Hepatocyte (in vitro differentiated cells): ENCODE data around the gene BMP7. TPM values are rescaled to one million over a fixed set of nuclear protein-coding genes. Genes with fewer than 3 reads are reported as not detected.

Experiments
- DNase-seq: peaks from one replicate; pipeline ENCODE4 v3.0.0-alpha.2; 2016; ENCODE audit warnings: low spot score
- H2AFZ ChIP-seq: fragments of 200-600 bp; sonication (generic); 2 replicates; pipeline ENCODE4 v1.6.0; 2016; ENCODE audit warnings: antibody characterized with exemption, mild to moderate bottlenecking
- H3K27ac ChIP-seq: fragments of 200-600 bp; sonication (generic); 2 replicates; pipeline ENCODE4 v1.5.1; 2016; ENCODE audit warnings: mild to moderate bottlenecking
- H3K27me3 ChIP-seq: fragments of 200-600 bp; sonication (generic); 2 replicates; pipeline ENCODE4 v1.6.1; 2016
- H3K36me3 ChIP-seq: fragments of 200-600 bp; sonication (generic); replicated peaks from 2 replicates; pipeline ENCODE4 v1.5.1; 2016; ENCODE audit warnings: low read depth; ENCODE audit not compliant: insufficient read depth
- H3K4me1 ChIP-seq: fragments of 200-600 bp; sonication (generic); 2 replicates; pipeline ENCODE4 v1.5.1; 2016; ENCODE audit warnings: mild to moderate bottlenecking, moderate library complexity; ENCODE audit not compliant: insufficient read depth
- H3K4me2 ChIP-seq: fragments of 200-600 bp; sonication (generic); 2 replicates; pipeline ENCODE4 v1.6.0; 2016
- H3K4me3 ChIP-seq: fragments of 200-600 bp; sonication (generic); 2 replicates; pipeline ENCODE4 v1.5.1; 2016; ENCODE audit warnings: mild to moderate bottlenecking
- H3K79me2 ChIP-seq: fragments of 200-600 bp; sonication (generic); 2 replicates; pipeline ENCODE4 v1.6.0; 2017; ENCODE audit warnings: mild to moderate bottlenecking
- H3K9me2 ChIP-seq: fragments of 200-600 bp; sonication (generic); replicated peaks from 2 replicates; pipeline ENCODE4 v1.6.0; 2017; ENCODE audit warnings: mild to moderate bottlenecking; ENCODE audit not compliant: insufficient read depth
- H3K9me3 ChIP-seq: fragments of 200-600 bp; sonication (generic); 2 replicates; pipeline ENCODE4 v1.5.1; 2016; ENCODE audit warnings: low read depth, mild to moderate bottlenecking
- H4K20me1 ChIP-seq: fragments of 200-600 bp; sonication (generic); 2 replicates; pipeline ENCODE4 v1.6.0; 2016; ENCODE audit warnings: mild to moderate bottlenecking; ENCODE audit not compliant: insufficient read depth, poor library complexity, severe bottlenecking
- EZH2 ChIP-seq: fragments of 200-600 bp; sonication (generic); IDR thresholded peaks from 2 replicates; pipeline ENCODE4 v1.6.1; 2016; ENCODE audit warnings: antibody characterized with exemption, mild to moderate bottlenecking, borderline replicate concordance
- EZH2phosphoT487 ChIP-seq: fragments of 200-600 bp; sonication (generic); IDR thresholded peaks from one replicate; pipeline ENCODE4 v1.6.1; 2018; ENCODE audit warnings: antibody characterized with exemption, mild to moderate bottlenecking, low read depth, moderate library complexity; ENCODE audit not compliant: unreplicated experiment, severe bottlenecking
- WGBS: methylation state at CpG from one replicate; pipeline ENCODE4 v1.1.6; 2016; ENCODE audit warnings: low lambda C conversion rate; ENCODE audit errors: missing lambda C conversion rate; 5-methylcytosine and 5-hydroxymethylcytosine counted together
- polyA plus RNA-seq: library from polyadenylated mRNA; unstranded; fragments of >200 nt; fragmentation: Nextera tagmentation; extraction: Ambion mirVana; gene quantifications from 2 replicates; pipeline ENCODE4 v1.2.1, GENCODE V29; 2016
- total RNA-seq: library from RNA; depleted of rRNA; stranded (reverse); fragments of >200 nt; gene quantifications from 2 replicates; pipeline ENCODE4 v1.2.3, GENCODE V29; 2014
- TF ChIP-seq, protein P1 (sequence below): fragments of 200-600 bp; sonication (generic); IDR thresholded peaks from 2 replicates; pipeline ENCODE4 v1.5.1; 2016; ENCODE audit warnings: antibody characterized with exemption, mild to moderate bottlenecking; ENCODE audit not compliant: poor library complexity

Gene BMP7
- total and polyA plus RNA-seq, 2 experiments from 2014 or later: 9.1 to 14.8 TPM

DNA sequence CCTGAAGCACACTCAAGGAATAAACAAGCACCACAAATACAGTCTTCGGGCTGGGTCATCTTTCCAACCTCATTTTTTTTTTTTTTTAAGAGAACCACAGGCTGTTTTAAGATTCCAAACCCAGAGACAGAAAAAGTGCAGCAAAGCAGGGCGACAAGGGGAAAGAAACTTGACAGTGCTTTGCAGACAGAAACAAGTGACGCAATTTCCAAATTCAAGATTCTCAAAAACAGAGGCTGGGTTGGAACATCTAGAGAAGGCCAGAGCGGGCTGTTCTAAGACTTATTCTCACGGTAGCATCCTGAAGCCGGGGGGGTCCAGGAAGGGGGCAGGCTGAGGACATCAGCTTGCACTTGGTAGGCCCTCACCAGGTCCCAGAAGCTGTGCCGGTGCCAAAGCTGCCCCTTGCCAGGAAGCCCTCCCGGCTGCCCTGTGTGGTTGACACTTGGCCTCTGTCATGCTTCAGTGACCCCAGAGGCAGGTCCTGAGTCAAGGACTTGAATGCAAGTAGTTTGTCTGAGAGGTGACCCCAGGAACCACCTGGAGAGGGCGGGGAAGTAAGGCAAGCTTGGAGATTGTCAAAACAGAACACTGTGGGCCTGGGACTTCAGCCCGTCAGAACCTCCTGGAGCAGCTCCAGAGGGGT lies 50.5 kb downstream of the BMP7 start:
- Histone ChIP-seq H3K4me2 (no peak overlapping the region), H3K4me1 (peaks cover 14% of the 10 kb centered on the region), H3K9me3 (no peaks in the 10 kb centered on the region), H3K9me2 (no peaks in the 10 kb centered on the region), H3K27ac (no peak overlapping the region), H3K27me3 (no peaks in the 10 kb centered on the region), H3K4me3 (no peak overlapping the region), H3K36me3 (no peaks in the 10 kb centered on the region), H2AFZ (no peak overlapping the region), H4K20me1 (no peaks in the 10 kb centered on the region), H3K79me2 (no peaks in the 10 kb centered on the region)
- TF ChIP-seq EZH2 (no peak), EZH2phosphoT487 (no peak)
- TF ChIP-seq, protein P1, sequence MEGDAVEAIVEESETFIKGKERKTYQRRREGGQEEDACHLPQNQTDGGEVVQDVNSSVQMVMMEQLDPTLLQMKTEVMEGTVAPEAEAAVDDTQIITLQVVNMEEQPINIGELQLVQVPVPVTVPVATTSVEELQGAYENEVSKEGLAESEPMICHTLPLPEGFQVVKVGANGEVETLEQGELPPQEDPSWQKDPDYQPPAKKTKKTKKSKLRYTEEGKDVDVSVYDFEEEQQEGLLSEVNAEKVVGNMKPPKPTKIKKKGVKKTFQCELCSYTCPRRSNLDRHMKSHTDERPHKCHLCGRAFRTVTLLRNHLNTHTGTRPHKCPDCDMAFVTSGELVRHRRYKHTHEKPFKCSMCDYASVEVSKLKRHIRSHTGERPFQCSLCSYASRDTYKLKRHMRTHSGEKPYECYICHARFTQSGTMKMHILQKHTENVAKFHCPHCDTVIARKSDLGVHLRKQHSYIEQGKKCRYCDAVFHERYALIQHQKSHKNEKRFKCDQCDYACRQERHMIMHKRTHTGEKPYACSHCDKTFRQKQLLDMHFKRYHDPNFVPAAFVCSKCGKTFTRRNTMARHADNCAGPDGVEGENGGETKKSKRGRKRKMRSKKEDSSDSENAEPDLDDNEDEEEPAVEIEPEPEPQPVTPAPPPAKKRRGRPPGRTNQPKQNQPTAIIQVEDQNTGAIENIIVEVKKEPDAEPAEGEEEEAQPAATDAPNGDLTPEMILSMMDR: no peak
- 92% methylated on average over 10 of the region's 10 CpGs for WGBS
- DNase-seq: no peak

DNA sequence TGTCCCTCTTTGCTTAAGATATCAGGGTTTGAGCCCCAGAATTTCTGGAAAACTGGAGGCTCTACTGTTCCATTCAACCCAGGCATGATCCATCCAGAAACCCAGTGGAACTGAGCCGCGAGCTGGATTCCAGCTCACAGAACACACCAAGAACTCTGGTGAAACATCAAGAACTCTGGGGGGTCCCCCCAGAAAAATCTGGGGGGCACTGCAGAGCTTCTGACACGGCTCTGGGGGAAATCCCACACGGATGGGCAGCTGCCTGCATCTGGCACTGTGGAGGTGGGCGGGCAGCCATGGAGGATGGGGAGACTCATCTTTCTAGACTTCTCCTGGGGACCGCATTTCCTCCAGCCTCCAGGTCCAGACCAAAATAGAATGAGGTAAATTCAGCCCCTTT lies 51.0 kb downstream of the BMP7 start:
- no peak overlapping the region for H3K4me3 ChIP-seq
- no peak for DNase-seq
- 97% methylated on average over 6 of the region's 6 CpGs for WGBS
- no peak for TF ChIP-seq EZH2phosphoT487
- TF ChIP-seq EZH2: no peak
- TF ChIP-seq, protein P1: no peak
- no peaks in the 10 kb centered on the region for H3K9me3 ChIP-seq
- no peaks in the 10 kb centered on the region for H3K36me3 ChIP-seq
- H3K79me2 ChIP-seq: no peaks in the 10 kb centered on the region
- no peaks in the 10 kb centered on the region for H3K9me2 ChIP-seq
- no peak overlapping the region for H3K4me2 ChIP-seq
- H3K4me1 ChIP-seq: peaks cover 20% of the 10 kb centered on the region
- H4K20me1 ChIP-seq: no peaks in the 10 kb centered on the region
- H3K27ac ChIP-seq: no peak overlapping the region
- H3K27me3 ChIP-seq: no peaks in the 10 kb centered on the region
- no peak overlapping the region for H2AFZ ChIP-seq

DNA sequence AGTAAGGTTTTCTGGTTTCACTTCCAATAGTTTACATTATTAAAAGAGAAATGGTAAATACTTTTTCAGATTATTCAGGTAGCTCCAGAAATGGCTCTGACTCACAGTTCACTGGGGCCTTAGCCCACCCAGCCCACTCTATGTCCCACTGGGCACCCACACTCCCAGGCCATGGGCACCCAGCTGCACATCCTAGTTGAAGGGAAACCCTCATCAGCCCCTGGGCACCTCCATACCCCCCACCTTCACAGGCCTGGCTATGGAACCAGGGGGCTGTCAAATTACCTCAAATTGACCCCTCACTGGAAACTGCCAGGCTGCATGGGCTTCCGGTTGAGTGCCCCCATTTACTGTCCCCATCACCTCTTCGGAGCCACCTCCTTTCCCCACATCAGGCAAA lies 51.5 kb downstream of the BMP7 start:
- Histone ChIP-seq H3K36me3 (no peaks in the 10 kb centered on the region), H2AFZ (no peak overlapping the region), H3K4me3 (no peak overlapping the region), H3K27ac (no peak overlapping the region), H3K4me2 (no peak overlapping the region), H3K27me3 (no peaks in the 10 kb centered on the region), H3K4me1 (peaks cover 23% of the 10 kb centered on the region), H3K9me3 (no peaks in the 10 kb centered on the region), H3K9me2 (no peaks in the 10 kb centered on the region), H3K79me2 (no peaks in the 10 kb centered on the region), H4K20me1 (no peaks in the 10 kb centered on the region)
- TF ChIP-seq, protein P1: no peak
- TF ChIP-seq EZH2phosphoT487 (no peak), EZH2 (no peak)
- WGBS: 100% methylated on average over 2 of the region's 2 CpGs
- no peak for DNase-seq

DNA sequence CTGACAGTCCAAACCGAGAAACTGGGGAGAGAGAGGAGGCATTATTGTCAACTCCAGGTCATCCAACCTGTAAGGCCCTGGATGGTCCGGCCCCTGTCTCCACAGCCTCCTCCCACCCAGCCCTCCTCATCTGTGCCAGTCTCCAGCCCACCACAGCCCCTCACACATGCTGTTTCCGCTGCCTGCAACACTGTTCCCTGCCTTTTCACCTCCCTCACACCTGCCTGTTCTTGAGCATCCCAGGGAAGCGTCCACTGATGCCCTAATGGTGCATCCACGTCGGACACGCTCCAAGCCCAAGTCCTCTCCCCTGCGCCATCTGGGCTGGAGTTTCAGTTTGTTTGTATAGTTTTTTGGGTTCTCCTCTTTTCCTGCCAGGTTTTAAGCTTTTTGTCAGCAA lies 52.0 kb downstream of the BMP7 start:
- Histone ChIP-seq H3K79me2 (no peaks in the 10 kb centered on the region), H3K4me1 (peaks cover 27% of the 10 kb centered on the region), H3K4me3 (no peak overlapping the region), H3K36me3 (no peaks in the 10 kb centered on the region), H3K27me3 (no peaks in the 10 kb centered on the region), H3K9me2 (no peaks in the 10 kb centered on the region), H3K9me3 (no peaks in the 10 kb centered on the region), H4K20me1 (no peaks in the 10 kb centered on the region), H3K27ac (no peak overlapping the region), H2AFZ (no peak overlapping the region), H3K4me2 (no peak overlapping the region)
- TF ChIP-seq, protein P1: no peak
- TF ChIP-seq EZH2 (no peak), EZH2phosphoT487 (no peak)
- WGBS: 90% methylated on average over 8 of the region's 8 CpGs
- no peak for DNase-seq
